OCI-LY1 (cell line): Measurements from ENCODE around the gene STK24.

Source experiments
- CTCF ChIP-seq: fragments of 200-600 bp; sonication (generic), shearing (Covaris generic); IDR thresholded peaks from 2 replicates; pipeline ENCODE4 v1.5.1; 2017; ENCODE audit warnings: mild to moderate bottlenecking, antibody characterized with exemption, low read length, moderate library complexity, mixed read lengths
- EZH2 ChIP-seq: fragments of 200-600 bp; sonication (generic), shearing (Covaris generic); IDR thresholded peaks from 2 replicates; pipeline ENCODE4 v1.8.0; 2017; ENCODE audit warnings: borderline replicate concordance, mixed run types, mild to moderate bottlenecking, antibody characterized with exemption, low read length, moderate library complexity, mixed read lengths

GRCh38 chr13:98519976-98520375, 56.9 kb downstream of the STK24 start:
- TF ChIP-seq EZH2 = no peak
- no peak for TF ChIP-seq CTCF
